ENCODE data around the gene GEMIN7.

Gene GEMIN7

GRCh38 chr19:45090034-45090433 is 11.0 kb downstream of the GEMIN7 start:
- no peak for DNase-seq (ENCODE audit: low spot score)

GRCh38 chr19:45090606-45091005 is 11.5 kb downstream of the GEMIN7 start:
- no peak for DNase-seq (ENCODE audit: low spot score)

GRCh38 chr19:45091031-45091923 is 12.2 kb downstream of the GEMIN7 start:
- DNase-seq (ENCODE audit: low spot score): peak; percentile 98

- peak; percentile 97 for DNase-seq (ENCODE audit: low spot score)
Observed at GRCh38 chr19:45092747-45093678, 14.0 kb downstream of the GEMIN7 start, which contains the start of gene PPP1R37. Gene PPP1R37, plus strand, starts transcription at chr19:45093179. Its CDS starts 147 bp downstream, at chr19:45093326.

- no peak for DNase-seq (ENCODE audit: low spot score)
Observed at GRCh38 chr19:45094137-45094536, 15.1 kb downstream of the GEMIN7 start.

- no peak for DNase-seq (ENCODE audit: low spot score)
Observed at GRCh38 chr19:45094707-45095106, 15.6 kb downstream of the GEMIN7 start.

GRCh38 chr19:45095496-45096413 is 16.7 kb downstream of the GEMIN7 start:
- no peak for DNase-seq (ENCODE audit: low spot score)

- DNase-seq (ENCODE audit: low spot score): no peak
Observed at GRCh38 chr19:45096700-45097099, 17.6 kb downstream of the GEMIN7 start.

- DNase-seq (ENCODE audit: low spot score): no peak
Observed at GRCh38 chr19:45097450-45097775, 18.4 kb downstream of the GEMIN7 start.

- no peak for DNase-seq (ENCODE audit: low spot score)
Observed at GRCh38 chr19:45097776-45098520, 18.9 kb downstream of the GEMIN7 start.

- DNase-seq (ENCODE audit: low spot score): no peak
Observed at GRCh38 chr19:45098521-45099466, 19.7 kb downstream of the GEMIN7 start.

GRCh38 chr19:45099467-45100191 is 20.6 kb downstream of the GEMIN7 start:
- DNase-seq (ENCODE audit: low spot score): no peak

- no peak for DNase-seq (ENCODE audit: low spot score)
Observed at GRCh38 chr19:45100201-45100600, 21.1 kb downstream of the GEMIN7 start.

GRCh38 chr19:45100846-45101252 is 21.8 kb downstream of the GEMIN7 start:
- DNase-seq (ENCODE audit: low spot score): no peak

- no peak for DNase-seq (ENCODE audit: low spot score)
Observed at GRCh38 chr19:45101806-45102205, 22.7 kb downstream of the GEMIN7 start.

- no peak for DNase-seq (ENCODE audit: low spot score)
Observed at GRCh38 chr19:45102481-45102880, 23.4 kb downstream of the GEMIN7 start.

GRCh38 chr19:45103156-45103507 is 24.1 kb downstream of the GEMIN7 start:
- no peak for DNase-seq (ENCODE audit: low spot score)

GRCh38 chr19:45103508-45104319 is 24.7 kb downstream of the GEMIN7 start:
- DNase-seq (ENCODE audit: low spot score): no peak

Data from LoVo (cell line).